ENCODE measurements around the gene TRDMT1. TPM values are rescaled to one million over a fixed set of nuclear protein-coding genes. Genes with fewer than 3 reads are reported as not detected.

TRDMT1 gene
- total RNA-seq, 1 donor from 2014 or later: 5.9 TPM

- H3K4me3 Mint-ChIP-seq (ENCODE audit: unreplicated experiment): no peak overlapping the region
- peaks cover under 1% of the 10 kb centered on the region for H3K9me3 Mint-ChIP-seq (ENCODE audit: unreplicated experiment)
- H4K20me1 ChIP-seq (ENCODE audit: insufficient read depth, low read length): no peaks in the 10 kb centered on the region
- H3K4me1 Mint-ChIP-seq (ENCODE audit: low read depth, unreplicated experiment): peaks cover 6% of the 10 kb centered on the region
- no peaks in the 10 kb centered on the region for H3K36me3 Mint-ChIP-seq (ENCODE audit: low read depth, unreplicated experiment)
- H3K9me3 ChIP-seq (ENCODE audit: insufficient read depth, low read depth, low read length): no peaks in the 10 kb centered on the region
- TF ChIP-seq CTCF (IDR thresholded peaks at IDR 0.05; ENCODE audit: insufficient read depth, low read depth, low read length): no peak
- TF ChIP-seq EZH2 (IDR thresholded peaks at IDR 0.05; ENCODE audit: insufficient read depth, low read length): no peak
- no peaks in the 10 kb centered on the region for H3K79me2 ChIP-seq (ENCODE audit: insufficient read depth, low read length)
- H3K27ac Mint-ChIP-seq (ENCODE audit: unreplicated experiment): no peak overlapping the region
- no peaks in the 10 kb centered on the region for H3K36me3 ChIP-seq (ENCODE audit: insufficient read depth, low read length)
- H3K27me3 ChIP-seq (ENCODE audit: insufficient read depth, low read length): no peaks in the 10 kb centered on the region
- no peak overlapping the region for H3K9ac ChIP-seq (ENCODE audit: low read length)
- H3K4me3 ChIP-seq (ENCODE audit: insufficient read depth, low read depth, low read length): no peak overlapping the region
- no peak overlapping the region for H3K4me2 ChIP-seq (ENCODE audit: low read length)
- DNase-seq (ENCODE audit: low read depth) (no peak), FAIRE-seq (no peak)
- peaks cover 4% of the 10 kb centered on the region for H3K4me1 ChIP-seq (ENCODE audit: insufficient read depth, low read length)
- no peaks in the 10 kb centered on the region for H3K27me3 Mint-ChIP-seq (ENCODE audit: low read depth, unreplicated experiment)
- H2AFZ ChIP-seq (ENCODE audit: low read depth, low read length): no peak overlapping the region
- no peak overlapping the region for H3K27ac ChIP-seq (ENCODE audit: low read depth, low read length)
These were observed 31.7 kb downstream of the TRDMT1 start for GRCh38 chr10:17169803-17170202.

- H4K20me1 ChIP-seq (ENCODE audit: insufficient read depth, low read length): no peaks in the 10 kb centered on the region
- peaks cover 5% of the 10 kb centered on the region for H3K9me3 Mint-ChIP-seq (ENCODE audit: unreplicated experiment)
- H3K27me3 Mint-ChIP-seq (ENCODE audit: low read depth, unreplicated experiment): no peaks in the 10 kb centered on the region
- H3K27ac ChIP-seq (ENCODE audit: low read depth, low read length): no peak overlapping the region
- no peak overlapping the region for H2AFZ ChIP-seq (ENCODE audit: low read depth, low read length)
- H3K27me3 ChIP-seq (ENCODE audit: insufficient read depth, low read length): no peaks in the 10 kb centered on the region
- H3K79me2 ChIP-seq (ENCODE audit: insufficient read depth, low read length): no peaks in the 10 kb centered on the region
- H3K4me1 Mint-ChIP-seq (ENCODE audit: low read depth, unreplicated experiment): peaks cover 5% of the 10 kb centered on the region
- no peaks in the 10 kb centered on the region for H3K36me3 Mint-ChIP-seq (ENCODE audit: low read depth, unreplicated experiment)
- TF ChIP-seq EZH2 (IDR thresholded peaks at IDR 0.05; ENCODE audit: insufficient read depth, low read length) (no peak), CTCF (IDR thresholded peaks at IDR 0.05; ENCODE audit: insufficient read depth, low read depth, low read length) (no peak)
- H3K27ac Mint-ChIP-seq (ENCODE audit: unreplicated experiment): no peak overlapping the region
- FAIRE-seq (no peak), DNase-seq (ENCODE audit: low read depth) (no peak)
- peaks cover 4% of the 10 kb centered on the region for H3K4me1 ChIP-seq (ENCODE audit: insufficient read depth, low read length)
- H3K4me2 ChIP-seq (ENCODE audit: low read length): no peak overlapping the region
- no peak overlapping the region for H3K4me3 ChIP-seq (ENCODE audit: insufficient read depth, low read depth, low read length)
- no peaks in the 10 kb centered on the region for H3K9me3 ChIP-seq (ENCODE audit: insufficient read depth, low read depth, low read length)
- H3K4me3 Mint-ChIP-seq (ENCODE audit: unreplicated experiment): no peak overlapping the region
- H3K36me3 ChIP-seq (ENCODE audit: insufficient read depth, low read length): no peaks in the 10 kb centered on the region
- H3K9ac ChIP-seq (ENCODE audit: low read length): no peak overlapping the region
These were observed 34.8 kb downstream of the TRDMT1 start for GRCh38 chr10:17166699-17167098.

GRCh38 chr10:17162828-17163227 lies 38.6 kb downstream of the TRDMT1 start:
- FAIRE-seq (no peak), DNase-seq (ENCODE audit: low read depth) (no peak)
- no peak overlapping the region for H3K9ac ChIP-seq (ENCODE audit: low read length)
- H3K9me3 ChIP-seq (ENCODE audit: insufficient read depth, low read depth, low read length): no peaks in the 10 kb centered on the region
- no peaks in the 10 kb centered on the region for H3K79me2 ChIP-seq (ENCODE audit: insufficient read depth, low read length)
- TF ChIP-seq CTCF (IDR thresholded peaks at IDR 0.05; ENCODE audit: insufficient read depth, low read depth, low read length): no peak
- TF ChIP-seq EZH2 (IDR thresholded peaks at IDR 0.05; ENCODE audit: insufficient read depth, low read length): no peak
- H3K27ac Mint-ChIP-seq (ENCODE audit: unreplicated experiment): no peak overlapping the region
- no peak overlapping the region for H3K4me3 ChIP-seq (ENCODE audit: insufficient read depth, low read depth, low read length)
- H3K9me3 Mint-ChIP-seq (ENCODE audit: unreplicated experiment): peaks cover 5% of the 10 kb centered on the region
- H3K36me3 ChIP-seq (ENCODE audit: insufficient read depth, low read length): no peaks in the 10 kb centered on the region
- H3K4me2 ChIP-seq (ENCODE audit: low read length): no peak overlapping the region
- no peak overlapping the region for H3K4me3 Mint-ChIP-seq (ENCODE audit: unreplicated experiment)
- no peak overlapping the region for H2AFZ ChIP-seq (ENCODE audit: low read depth, low read length)
- H3K27me3 ChIP-seq (ENCODE audit: insufficient read depth, low read length): no peaks in the 10 kb centered on the region
- no peaks in the 10 kb centered on the region for H3K27me3 Mint-ChIP-seq (ENCODE audit: low read depth, unreplicated experiment)
- no peaks in the 10 kb centered on the region for H4K20me1 ChIP-seq (ENCODE audit: insufficient read depth, low read length)
- no peak overlapping the region for H3K27ac ChIP-seq (ENCODE audit: low read depth, low read length)
- no peaks in the 10 kb centered on the region for H3K4me1 ChIP-seq (ENCODE audit: insufficient read depth, low read length)
- H3K36me3 Mint-ChIP-seq (ENCODE audit: low read depth, unreplicated experiment): no peaks in the 10 kb centered on the region
- H3K4me1 Mint-ChIP-seq (ENCODE audit: low read depth, unreplicated experiment): peaks cover 8% of the 10 kb centered on the region
